ENCODE measurements around the gene IGFLR1.

DNA sequence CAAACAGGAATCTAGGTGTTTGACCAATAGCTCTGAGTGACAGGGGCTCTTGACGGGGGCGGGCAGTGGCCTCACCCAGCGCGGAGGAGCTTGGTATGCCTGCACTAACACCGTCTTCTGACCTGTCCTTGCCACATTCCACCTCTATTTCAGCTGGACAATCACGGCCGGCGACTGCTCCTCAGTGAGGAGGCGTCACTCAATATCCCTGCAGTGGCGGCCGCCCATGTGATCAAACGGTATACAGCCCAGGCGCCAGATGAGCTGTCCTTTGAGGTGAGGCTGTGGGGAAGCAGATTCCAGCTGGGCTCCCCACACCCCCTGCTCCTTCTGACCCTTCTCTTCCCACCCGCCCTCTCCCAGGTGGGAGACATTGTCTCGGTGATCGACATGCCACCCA lies 37.8 kb upstream of the IGFLR1 start:
- TF ChIP-seq, protein P1, sequence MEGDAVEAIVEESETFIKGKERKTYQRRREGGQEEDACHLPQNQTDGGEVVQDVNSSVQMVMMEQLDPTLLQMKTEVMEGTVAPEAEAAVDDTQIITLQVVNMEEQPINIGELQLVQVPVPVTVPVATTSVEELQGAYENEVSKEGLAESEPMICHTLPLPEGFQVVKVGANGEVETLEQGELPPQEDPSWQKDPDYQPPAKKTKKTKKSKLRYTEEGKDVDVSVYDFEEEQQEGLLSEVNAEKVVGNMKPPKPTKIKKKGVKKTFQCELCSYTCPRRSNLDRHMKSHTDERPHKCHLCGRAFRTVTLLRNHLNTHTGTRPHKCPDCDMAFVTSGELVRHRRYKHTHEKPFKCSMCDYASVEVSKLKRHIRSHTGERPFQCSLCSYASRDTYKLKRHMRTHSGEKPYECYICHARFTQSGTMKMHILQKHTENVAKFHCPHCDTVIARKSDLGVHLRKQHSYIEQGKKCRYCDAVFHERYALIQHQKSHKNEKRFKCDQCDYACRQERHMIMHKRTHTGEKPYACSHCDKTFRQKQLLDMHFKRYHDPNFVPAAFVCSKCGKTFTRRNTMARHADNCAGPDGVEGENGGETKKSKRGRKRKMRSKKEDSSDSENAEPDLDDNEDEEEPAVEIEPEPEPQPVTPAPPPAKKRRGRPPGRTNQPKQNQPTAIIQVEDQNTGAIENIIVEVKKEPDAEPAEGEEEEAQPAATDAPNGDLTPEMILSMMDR (conservative IDR thresholded peaks at IDR 0.05; ENCODE audit: low read depth, low read length), result no peak
- TF ChIP-seq POLR2A (IDR thresholded peaks at IDR 0.05; ENCODE audit: low read depth, low read length), result no peak
